Parathyroid adenoma (tissue), 2 donors: ENCODE data around the gene LRRC46.
A peak's percentile ranks its signal among the peaks of the same experiment; 100 is the strongest.

ENCODE experiments used
- H2AFZ ChIP-seq: fragments of 300-600 bp; sonication (generic); one replicate; pipeline ENCODE4 v1.7.0; 2017; ENCODE audit warnings: antibody characterized with exemption, mild to moderate bottlenecking
- H3K27ac ChIP-seq: fragments of 300-600 bp; sonication (generic); one replicate; pipeline ENCODE4 v1.7.0; 2017
- H3K27me3 ChIP-seq: fragments of 300-600 bp; sonication (generic); one replicate; pipeline ENCODE4 v1.7.0; 2017; ENCODE audit warnings: low read length; ENCODE audit not compliant: control insufficient read depth, insufficient read depth
- H3K36me3 ChIP-seq: fragments of 300-600 bp; sonication (generic); one replicate; pipeline ENCODE4 v1.7.0; 2017; ENCODE audit warnings: low read length; ENCODE audit not compliant: control insufficient read depth, insufficient read depth
- H3K4me1 ChIP-seq: fragments of 300-600 bp; sonication (generic); one replicate; pipeline ENCODE4 v1.7.0; 2017; ENCODE audit warnings: control low read depth
- H3K4me2 ChIP-seq: fragments of 300-600 bp; sonication (generic); one replicate; pipeline ENCODE4 v1.7.0; 2017; ENCODE audit warnings: low read length
- H3K4me3 ChIP-seq: fragments of 300-600 bp; sonication (generic); one replicate; pipeline ENCODE4 v1.7.0; 2017; ENCODE audit warnings: low read depth, low read length
- H3K79me2 ChIP-seq: fragments of 300-600 bp; sonication (generic); one replicate; pipeline ENCODE4 v1.7.0; 2017; ENCODE audit warnings: control low read depth
- H3K9ac ChIP-seq: fragments of 300-600 bp; sonication (generic); one replicate; pipeline ENCODE4 v1.7.0; 2017; ENCODE audit warnings: mild to moderate bottlenecking
- H3K9me3 ChIP-seq: fragments of 300-600 bp; sonication (generic); one replicate; pipeline ENCODE4 v1.7.0; 2017; ENCODE audit warnings: low read length; ENCODE audit not compliant: control insufficient read depth
- CTCF ChIP-seq: fragments of 300-600 bp; sonication (generic); IDR thresholded peaks from one replicate; pipeline ENCODE4 v1.7.0; 2017; ENCODE audit warnings: antibody characterized with exemption, mild to moderate bottlenecking
- donor health status: primary hyperparathyroidism.

The LRRC46 gene

GRCh38 chr17:47808830-47809480 lies 22.5 kb upstream of the LRRC46 start:
- TF ChIP-seq CTCF, result no peak
- Histone ChIP-seq H3K9ac (no peak overlapping the region), H3K9me3 (no peaks in the 10 kb centered on the region), H3K79me2 (no peaks in the 10 kb centered on the region), H3K4me3 (no peak overlapping the region), H3K4me2 (no peak overlapping the region), H3K27ac (no peak overlapping the region), H2AFZ (no peak overlapping the region), H3K27me3 (no peaks in the 10 kb centered on the region), H3K4me1 (peaks cover 5% of the 10 kb centered on the region), H3K36me3 (no peaks in the 10 kb centered on the region)

DNA sequence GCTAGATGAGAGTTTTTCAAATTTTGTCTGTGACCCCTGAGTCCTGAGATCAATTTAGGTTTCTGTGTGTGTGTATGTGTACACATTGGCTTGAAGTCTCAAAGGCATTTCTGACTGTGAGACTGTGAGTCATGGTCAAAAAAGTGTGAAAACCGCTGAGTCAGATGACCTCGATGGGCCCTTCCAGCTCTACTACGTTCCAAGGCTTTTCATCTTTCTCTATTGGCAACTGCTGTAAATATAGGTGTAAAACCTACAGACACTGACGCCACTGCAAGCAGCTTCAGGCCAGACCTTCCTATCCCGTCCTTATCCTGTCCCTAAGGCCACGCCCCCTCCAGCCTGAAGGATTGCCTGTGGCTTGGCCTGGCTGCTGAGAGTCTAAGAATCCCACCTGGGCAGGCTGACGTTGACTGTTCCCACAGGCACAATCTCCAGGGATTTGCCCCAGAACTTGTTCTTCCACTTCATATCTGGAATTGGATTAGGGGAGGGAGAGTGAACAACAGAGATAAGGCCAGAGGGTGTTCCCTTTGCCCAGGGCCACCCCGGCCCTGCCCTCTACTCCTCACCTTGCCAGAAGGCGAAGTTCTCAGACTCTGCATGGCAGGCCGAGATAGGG lies 21.2 kb upstream of the LRRC46 start:
- Histone ChIP-seq H3K27me3 (no peaks in the 10 kb centered on the region), H3K4me2 (no peak overlapping the region), H2AFZ (peak overlapping the region; percentile 29), H3K36me3 (no peaks in the 10 kb centered on the region), H3K9ac (no peak overlapping the region), H3K4me1 (peaks cover 5% of the 10 kb centered on the region), H3K27ac (no peak overlapping the region), H3K4me3 (no peak overlapping the region), H3K9me3 (no peaks in the 10 kb centered on the region), H3K79me2 (no peaks in the 10 kb centered on the region)
- TF ChIP-seq CTCF, result no peak

DNA sequence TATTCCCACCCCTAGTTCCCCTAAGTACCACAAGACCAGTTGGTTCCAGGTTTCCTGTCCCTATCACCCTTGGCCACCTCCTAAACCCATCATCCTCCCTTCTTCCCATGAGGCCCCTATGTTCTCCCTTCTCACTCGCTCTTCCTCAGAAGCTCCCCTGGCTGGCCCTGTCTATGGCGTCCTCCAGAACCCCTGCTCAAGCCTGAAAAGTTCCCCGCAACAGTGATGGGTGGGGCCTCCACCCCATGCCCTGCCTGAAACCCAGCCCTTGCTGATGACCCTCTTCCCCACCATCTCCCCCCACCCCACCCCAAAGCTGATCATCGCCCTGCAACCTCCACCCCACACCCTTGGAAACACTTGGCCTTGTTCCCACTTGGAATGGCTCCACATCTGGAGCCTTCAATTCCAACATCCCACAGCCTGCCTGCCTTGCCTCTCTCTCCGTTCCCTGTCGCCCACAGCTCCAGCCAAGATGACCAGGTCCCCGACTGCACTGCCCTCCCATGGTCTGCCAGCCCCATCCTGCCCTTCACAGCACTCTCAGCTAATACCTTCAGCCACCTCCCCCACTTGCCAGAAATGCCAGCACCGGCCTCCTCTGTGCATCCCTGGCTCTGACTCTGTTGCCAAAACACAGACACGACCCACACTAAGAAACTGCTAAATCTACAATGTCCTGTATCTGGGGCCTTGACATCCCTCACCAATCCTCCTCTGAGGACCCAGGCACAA lies 20.4 kb upstream of the LRRC46 start:
- Histone ChIP-seq H3K27me3 (no peaks in the 10 kb centered on the region), H3K79me2 (no peaks in the 10 kb centered on the region), H3K4me2 (no peak overlapping the region), H3K27ac (no peak overlapping the region), H2AFZ (no peak overlapping the region), H3K36me3 (no peaks in the 10 kb centered on the region), H3K9me3 (no peaks in the 10 kb centered on the region), H3K4me3 (no peak overlapping the region), H3K9ac (no peak overlapping the region), H3K4me1 (peaks cover 5% of the 10 kb centered on the region)
- TF ChIP-seq CTCF, result no peak

DNA sequence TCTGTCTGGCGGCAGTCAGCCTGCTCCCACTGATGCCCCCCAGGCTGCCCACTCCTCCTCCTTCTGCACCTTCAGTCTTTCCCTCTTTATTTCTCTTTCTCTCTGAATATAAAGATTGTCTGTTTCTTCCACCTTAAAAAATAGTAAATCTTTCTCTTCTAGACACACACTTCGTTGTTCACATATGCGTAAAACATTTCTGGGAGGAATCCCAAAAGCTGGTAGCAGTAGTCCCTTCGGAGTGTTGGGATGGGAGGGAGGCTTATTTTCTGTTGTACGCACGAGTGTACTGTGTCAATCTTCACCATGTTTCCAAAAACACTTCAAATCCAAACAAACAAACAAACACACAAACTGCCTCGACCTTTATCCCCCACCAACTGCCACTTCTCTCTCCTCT lies 19.8 kb upstream of the LRRC46 start:
- Histone ChIP-seq H3K4me1 (peaks cover 5% of the 10 kb centered on the region), H3K9me3 (no peaks in the 10 kb centered on the region), H3K36me3 (no peaks in the 10 kb centered on the region), H2AFZ (no peak overlapping the region), H3K4me2 (no peak overlapping the region), H3K4me3 (no peak overlapping the region), H3K79me2 (no peaks in the 10 kb centered on the region), H3K27me3 (no peaks in the 10 kb centered on the region), H3K27ac (no peak overlapping the region), H3K9ac (no peak overlapping the region)
- TF ChIP-seq CTCF, result no peak
